HG02852 (cell line): ENCODE data around the gene ZNF385C.
"Not testable (repeated sequence)": the region's sequence is repeated elsewhere in the genome, so short reads cannot be mapped to it uniquely, and the experiment has no call there.

ENCODE experiments used
- ATAC-seq: cut with Tn5 transposase; IDR thresholded peaks from one replicate; pipeline ENCODE4 v1.9.1; 2021; ENCODE audit warnings: mild to moderate bottlenecking, moderate library complexity; ENCODE audit not compliant: unreplicated experiment

The ZNF385C gene

GRCh38 chr17:42023524-42024349 lies 74.5 kb downstream of the ZNF385C start:
- no peak for ATAC-seq

- not testable (repeated sequence) for ATAC-seq
These were observed 77.4 kb downstream of the ZNF385C start for GRCh38 chr17:42020845-42021244.

- peak; percentile 48 for ATAC-seq
These were observed 78.5 kb downstream of the ZNF385C start, which contains the start of gene NKIRAS2 for GRCh38 chr17:42019509-42020404. NKIRAS2 (plus strand) TSS chr17:42020090; CDS start chr17:42021578, 1,488 bp downstream.

DNA sequence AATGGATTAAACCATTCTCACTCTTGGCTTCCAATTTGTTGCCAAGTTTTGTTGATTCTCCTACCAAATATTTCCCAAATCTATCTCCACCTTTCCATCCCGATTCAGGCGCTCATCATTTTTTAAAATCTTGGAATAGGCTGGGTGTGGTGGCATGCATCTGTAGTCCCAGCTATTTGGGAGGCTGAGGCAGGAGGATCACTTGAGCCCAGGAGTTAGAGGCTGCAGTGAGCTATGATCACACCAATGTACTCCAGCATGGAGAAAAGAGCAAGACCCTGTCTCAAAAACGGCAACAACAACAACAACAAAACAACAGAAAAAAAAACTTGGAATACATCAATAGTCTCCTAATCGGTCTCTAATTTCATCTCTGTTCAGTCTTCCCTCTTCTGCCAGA lies 79.3 kb downstream of the ZNF385C start:
- no peak for ATAC-seq

DNA sequence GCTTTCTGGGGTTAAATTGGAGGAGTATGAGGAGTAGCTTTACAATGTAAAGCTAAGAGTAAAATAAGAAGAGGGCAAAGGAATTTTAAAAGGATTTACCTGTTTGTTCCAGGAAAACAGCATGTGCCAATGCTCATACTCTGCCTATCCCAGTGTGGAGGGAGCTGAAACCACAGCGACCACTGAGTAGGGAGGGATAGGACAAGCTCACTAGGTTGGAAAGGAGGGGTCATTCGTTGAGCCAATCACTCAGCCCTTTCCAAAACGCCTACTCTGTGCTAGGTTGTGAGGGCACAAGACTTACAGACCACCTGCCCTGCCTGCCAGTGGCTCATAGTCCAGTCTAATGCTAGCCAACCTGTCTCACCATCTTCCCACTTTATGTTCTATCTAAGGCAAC lies 79.9 kb downstream of the ZNF385C start:
- no peak for ATAC-seq

- no peak for ATAC-seq
These were observed 80.4 kb downstream of the ZNF385C start for GRCh38 chr17:42017866-42018200.

GRCh38 chr17:42016941-42017865 lies 81.1 kb downstream of the ZNF385C start, which contains the start of gene DNAJC7:
DNAJC7 (minus strand) TSS chr17:42017439; CDS start chr17:42017416, 23 bp downstream.
- ATAC-seq = peak; percentile 74

DNA sequence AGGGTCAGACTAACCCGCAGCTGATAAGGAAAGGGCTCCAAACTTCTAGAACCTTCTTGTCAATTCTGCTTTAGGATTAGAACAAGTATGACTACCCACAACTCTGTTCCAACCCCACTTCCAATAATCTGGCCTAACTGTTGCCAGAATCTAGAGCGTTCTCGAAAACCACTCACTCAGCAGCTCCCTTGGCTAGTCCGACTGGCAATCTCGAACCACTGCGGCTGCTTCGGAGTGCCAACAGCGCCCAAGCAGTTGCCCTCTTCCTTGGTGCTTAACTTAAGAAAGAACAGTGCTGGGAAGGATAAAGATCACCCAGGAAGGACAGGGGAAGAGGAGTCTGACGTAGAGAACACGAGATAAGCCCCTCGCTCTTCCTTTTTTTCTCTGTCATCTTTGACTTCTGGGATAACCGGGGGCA lies 81.9 kb downstream of the ZNF385C start:
- no peak for ATAC-seq

- ATAC-seq = not testable (repeated sequence)
These were observed 84.5 kb downstream of the ZNF385C start for GRCh38 chr17:42013740-42014139.

- ATAC-seq = not testable (repeated sequence)
These were observed 85.9 kb downstream of the ZNF385C start for GRCh38 chr17:42012363-42012762.

DNA sequence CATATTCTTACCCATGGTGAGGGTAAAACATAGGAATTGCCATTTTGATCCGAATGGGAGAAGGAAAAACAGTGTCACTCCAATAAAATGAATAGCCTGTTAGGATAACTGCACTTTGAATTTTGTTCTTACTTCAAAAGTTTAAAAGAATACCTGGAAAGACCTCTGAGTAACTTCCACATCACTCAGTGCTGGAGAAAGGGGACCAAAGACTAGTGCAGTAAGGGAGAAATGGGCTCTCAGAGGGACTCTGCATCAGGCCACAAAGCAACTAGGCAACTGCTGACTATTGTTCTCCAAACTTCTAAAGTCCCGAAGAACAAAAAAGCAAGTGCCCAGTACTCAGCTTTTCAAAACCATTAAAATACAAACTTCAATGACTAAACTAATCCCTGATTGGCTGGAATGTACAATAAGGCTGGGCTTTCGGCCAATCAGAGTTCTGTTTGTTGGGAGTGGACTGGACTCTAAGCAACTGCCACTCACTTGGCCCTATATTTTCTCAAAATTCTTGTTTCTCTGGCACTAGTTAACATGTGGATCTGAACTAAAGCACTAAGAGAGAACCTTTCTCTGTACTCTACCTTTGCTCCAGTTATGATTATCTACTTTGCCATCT lies 87.3 kb downstream of the ZNF385C start:
- no peak for ATAC-seq

DNA sequence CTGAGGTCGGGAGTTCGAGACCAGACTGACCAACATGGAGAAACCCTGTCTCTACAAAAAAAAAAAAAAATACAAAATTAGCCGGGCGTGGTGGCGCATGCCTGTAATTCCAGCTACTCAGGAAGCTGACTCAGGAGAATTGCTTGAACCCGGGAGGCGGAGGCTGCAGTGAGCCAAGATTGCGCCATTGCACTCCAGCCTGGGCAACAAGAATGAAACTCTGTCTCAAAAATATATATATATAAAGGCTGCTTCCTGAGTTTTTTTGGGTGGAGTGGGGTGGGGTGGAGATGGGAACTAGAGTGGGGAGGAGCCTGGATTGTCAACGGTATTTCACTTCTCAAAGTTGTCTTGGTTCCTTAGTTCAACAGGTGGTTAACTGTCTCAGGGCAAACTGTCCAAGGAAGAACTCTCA lies 88.0 kb downstream of the ZNF385C start:
- ATAC-seq = not testable (repeated sequence)

DNA sequence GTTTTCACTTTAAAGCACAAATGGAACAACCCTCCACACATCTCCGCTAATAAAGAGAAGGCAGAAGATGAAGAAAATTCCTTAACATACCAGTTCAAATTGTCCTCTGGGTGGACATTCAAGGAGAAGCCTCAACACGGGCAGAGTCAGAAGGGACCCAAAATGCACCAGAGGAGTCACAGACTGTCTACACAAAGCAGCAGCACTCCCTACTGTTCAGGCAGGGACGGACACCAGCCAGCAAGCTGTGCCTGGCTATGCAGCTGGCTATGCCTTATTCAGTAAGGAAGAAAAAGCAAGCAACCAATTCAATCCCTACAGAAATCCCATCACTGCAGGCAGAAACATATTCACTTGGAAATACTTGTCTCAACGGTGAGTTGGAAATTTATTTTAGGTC lies 89.1 kb downstream of the ZNF385C start:
- no peak for ATAC-seq

DNA sequence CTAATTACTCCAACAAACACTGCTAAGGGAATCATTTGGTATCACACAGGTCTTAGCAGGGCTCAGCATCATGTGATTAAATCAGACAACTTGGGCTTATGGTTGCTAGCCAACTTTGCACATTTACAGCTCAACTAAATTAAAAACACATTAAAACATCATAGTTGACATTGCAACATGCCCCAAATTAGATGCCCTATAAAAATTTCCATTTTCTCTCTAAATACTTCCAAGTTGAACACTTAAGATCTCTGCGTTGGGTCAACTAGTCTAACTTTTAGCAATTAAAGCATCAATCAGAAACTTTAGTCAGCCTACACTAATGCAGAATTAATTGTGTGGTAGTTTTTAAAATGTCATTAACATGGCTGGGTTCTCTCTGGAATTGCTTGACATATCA lies 93.1 kb downstream of the ZNF385C start:
- ATAC-seq = no peak

- ATAC-seq = no peak
These were observed 95.4 kb downstream of the ZNF385C start for GRCh38 chr17:42002792-42003301.

GRCh38 chr17:42002175-42002791 lies 96.0 kb downstream of the ZNF385C start:
- ATAC-seq = no peak

DNA sequence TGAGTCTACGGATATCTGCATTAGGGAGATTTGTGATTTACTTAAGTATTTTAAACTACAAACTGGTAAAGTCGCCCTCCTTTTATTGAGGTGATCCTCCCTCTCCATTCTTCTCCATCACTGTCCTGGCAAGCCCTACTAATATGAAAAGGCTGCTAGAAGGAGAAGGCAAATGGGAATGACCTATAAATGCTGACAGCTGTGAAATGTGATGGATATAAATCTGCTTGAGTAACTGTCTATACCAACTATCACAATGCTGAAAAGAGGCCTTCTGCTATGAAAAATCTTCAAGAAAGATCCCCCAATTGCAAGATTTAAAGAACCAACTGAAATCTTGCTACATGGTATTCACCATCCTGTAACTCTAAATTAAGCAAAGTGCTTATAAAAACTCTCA lies 96.5 kb downstream of the ZNF385C start:
- no peak for ATAC-seq

DNA sequence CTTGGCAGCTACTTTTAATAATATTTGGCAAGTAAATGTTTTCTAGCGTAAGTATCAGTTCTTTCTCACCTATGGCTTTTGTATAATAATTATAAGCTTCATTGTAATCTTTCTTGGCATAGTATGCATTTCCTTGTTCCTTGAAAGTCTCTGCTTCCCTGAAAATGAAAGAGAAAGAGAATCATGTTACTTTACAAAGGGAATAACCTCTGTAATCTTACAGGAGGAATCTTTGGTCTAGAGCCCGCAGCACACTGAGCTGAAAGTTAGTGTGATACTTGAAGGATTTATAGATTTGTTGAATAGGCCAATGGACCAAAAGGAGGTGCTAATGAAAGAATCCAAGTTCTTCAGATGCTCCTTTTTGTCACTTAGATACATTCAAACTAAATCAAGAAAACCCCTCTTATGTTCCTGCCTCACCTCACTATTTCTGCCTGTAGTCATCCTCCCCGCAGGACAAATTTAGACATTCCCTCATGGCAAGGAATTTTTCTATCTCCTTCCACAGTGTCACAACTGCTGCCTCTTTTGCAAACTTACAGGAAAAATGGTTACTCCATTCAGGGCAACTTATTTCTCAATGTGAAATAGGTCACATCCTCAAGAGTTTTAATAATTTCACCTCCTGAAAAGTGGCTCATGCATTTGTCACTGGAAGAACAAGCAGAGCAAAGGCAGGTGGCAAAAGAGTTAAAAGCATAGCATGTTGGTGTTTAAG lies 97.7 kb downstream of the ZNF385C start:
- ATAC-seq = no peak

DNA sequence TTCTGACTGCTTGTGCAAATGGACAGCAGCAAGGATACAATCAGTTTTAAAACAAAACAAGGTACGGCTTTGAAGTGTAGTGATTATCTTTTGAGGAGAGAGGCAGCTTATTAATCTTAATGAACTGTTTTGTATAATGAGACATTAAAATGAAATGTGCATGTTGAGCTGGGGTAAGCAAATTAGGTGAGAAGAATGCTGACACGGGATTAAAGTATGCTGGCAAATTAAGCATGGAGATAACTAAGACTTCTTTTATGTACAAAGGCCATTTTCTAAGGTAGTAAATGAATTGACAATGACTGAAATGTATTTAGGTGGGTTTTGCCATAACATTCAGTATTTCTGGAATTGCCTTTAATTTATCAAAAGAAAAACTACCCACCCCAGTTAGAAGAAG lies 99.8 kb downstream of the ZNF385C start:
- ATAC-seq = no peak
